Measurements from ENCODE around the gene DNAJC11.

DNA sequence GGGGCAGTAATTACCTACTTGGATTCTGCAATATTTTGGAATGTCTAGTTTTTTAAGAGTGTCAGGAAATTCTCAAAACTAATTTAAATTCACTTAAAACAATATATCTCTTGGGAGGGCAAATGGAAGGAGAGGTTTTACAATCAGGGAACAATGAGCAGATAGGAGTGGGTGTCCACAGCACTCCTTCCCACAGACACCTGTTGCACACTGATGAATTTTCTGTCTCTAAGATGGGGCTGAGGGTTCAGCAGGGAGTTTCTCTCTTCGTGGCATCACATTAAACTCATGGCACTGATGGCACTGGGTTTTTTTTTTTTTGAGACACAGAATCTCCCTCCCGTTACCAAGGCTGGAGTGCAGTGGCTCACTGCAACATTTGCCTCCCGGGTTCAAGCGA lies 82.6 kb downstream of the DNAJC11 start:
- TF ChIP-seq, protein P1, sequence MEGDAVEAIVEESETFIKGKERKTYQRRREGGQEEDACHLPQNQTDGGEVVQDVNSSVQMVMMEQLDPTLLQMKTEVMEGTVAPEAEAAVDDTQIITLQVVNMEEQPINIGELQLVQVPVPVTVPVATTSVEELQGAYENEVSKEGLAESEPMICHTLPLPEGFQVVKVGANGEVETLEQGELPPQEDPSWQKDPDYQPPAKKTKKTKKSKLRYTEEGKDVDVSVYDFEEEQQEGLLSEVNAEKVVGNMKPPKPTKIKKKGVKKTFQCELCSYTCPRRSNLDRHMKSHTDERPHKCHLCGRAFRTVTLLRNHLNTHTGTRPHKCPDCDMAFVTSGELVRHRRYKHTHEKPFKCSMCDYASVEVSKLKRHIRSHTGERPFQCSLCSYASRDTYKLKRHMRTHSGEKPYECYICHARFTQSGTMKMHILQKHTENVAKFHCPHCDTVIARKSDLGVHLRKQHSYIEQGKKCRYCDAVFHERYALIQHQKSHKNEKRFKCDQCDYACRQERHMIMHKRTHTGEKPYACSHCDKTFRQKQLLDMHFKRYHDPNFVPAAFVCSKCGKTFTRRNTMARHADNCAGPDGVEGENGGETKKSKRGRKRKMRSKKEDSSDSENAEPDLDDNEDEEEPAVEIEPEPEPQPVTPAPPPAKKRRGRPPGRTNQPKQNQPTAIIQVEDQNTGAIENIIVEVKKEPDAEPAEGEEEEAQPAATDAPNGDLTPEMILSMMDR (IDR thresholded peaks at IDR 0.05; ENCODE audit: low read depth, low read length), result no peak
- TF ChIP-seq EZH2phosphoT487 (IDR thresholded peaks at IDR 0.05; ENCODE audit: low read depth), result no peak
